NB4 (cell line): ENCODE measurements around the gene ATP6V1F.

ENCODE experiments used
- CTCF ChIP-seq: IDR thresholded peaks from one replicate; pipeline ENCODE4 v1.5.1; 2012; ENCODE audit warnings: low read depth, low read length
- POLR2A ChIP-seq: IDR thresholded peaks from 2 replicates; pipeline ENCODE4 v1.6.1; 2011; ENCODE audit warnings: mild to moderate bottlenecking; ENCODE audit not compliant: insufficient read length; ENCODE audit errors: extremely low read depth

- TF ChIP-seq CTCF (no peak), POLR2A (no peak)
Observed at GRCh38 chr7:128892521-128893250, 30.0 kb downstream of the ATP6V1F start.
